Loucy (cell line): Measurements from ENCODE around the gene OPRM1.

Source experiments
- H2AFZ ChIP-seq: fragments of 200-600 bp; sonication (generic); 2 replicates; pipeline ENCODE4 v1.6.0; 2016; ENCODE audit warnings: antibody characterized with exemption, mild to moderate bottlenecking, low read length, moderate library complexity
- H3F3A ChIP-seq: fragments of 200-600 bp; 2 replicates; pipeline ENCODE4 v1.6.0; 2016; ENCODE audit warnings: antibody characterized with exemption, low read depth, mild to moderate bottlenecking
- H3K27me3 ChIP-seq: fragments of 200-600 bp; sonication (generic); 2 replicates; pipeline ENCODE4 v1.6.1; 2014; ENCODE audit warnings: low read length, mild to moderate bottlenecking; ENCODE audit not compliant: insufficient read depth, poor library complexity, severe bottlenecking
- H3K36me3 ChIP-seq: fragments of 200-600 bp; sonication (generic); 2 replicates; pipeline ENCODE4 v1.6.1; 2016; ENCODE audit warnings: low read length; ENCODE audit not compliant: insufficient read depth
- H3K4me1 ChIP-seq: fragments of 200-600 bp; sonication (generic); 2 replicates; pipeline ENCODE4 v1.5.1; 2014; ENCODE audit warnings: low read length, mild to moderate bottlenecking; ENCODE audit not compliant: insufficient read depth, poor library complexity, severe bottlenecking
- H3K4me2 ChIP-seq: fragments of 200-600 bp; sonication (generic); 2 replicates; pipeline ENCODE4 v1.6.0; 2014; ENCODE audit warnings: antibody characterized with exemption, low read length, low read depth, mild to moderate bottlenecking; ENCODE audit not compliant: poor library complexity, severe bottlenecking
- H3K4me3 ChIP-seq: fragments of 200-600 bp; sonication (generic); 2 replicates; pipeline ENCODE4 v1.5.1; 2014; ENCODE audit warnings: low read length, mild to moderate bottlenecking, mixed read lengths; ENCODE audit not compliant: poor library complexity, severe bottlenecking
- H3K79me2 ChIP-seq: fragments of 200-600 bp; sonication (generic); 2 replicates; pipeline ENCODE4 v1.6.1; 2014; ENCODE audit warnings: low read length; ENCODE audit not compliant: insufficient read depth
- H3K9ac ChIP-seq: fragments of 200-600 bp; sonication (generic); 2 replicates; pipeline ENCODE4 v1.6.0; 2014; ENCODE audit warnings: mild to moderate bottlenecking, low read depth, low read length, moderate library complexity; ENCODE audit not compliant: poor library complexity, severe bottlenecking
- H3K9me2 ChIP-seq: fragments of 200-600 bp; sonication (generic); replicated peaks from 2 replicates; pipeline ENCODE4 v1.6.1; 2016; ENCODE audit warnings: low read depth, low read length, mixed read lengths
- H3K9me3 ChIP-seq: fragments of 200-600 bp; sonication (generic); 2 replicates; pipeline ENCODE4 v1.6.1; 2014; ENCODE audit warnings: mild to moderate bottlenecking, antibody characterized with exemption, low read length, low read depth; ENCODE audit not compliant: insufficient read depth
- H4K20me1 ChIP-seq: fragments of 200-600 bp; sonication (generic); 2 replicates; pipeline ENCODE4 v1.6.0; 2014; ENCODE audit warnings: antibody characterized with exemption, low read length, mild to moderate bottlenecking; ENCODE audit not compliant: insufficient read depth, poor library complexity, severe bottlenecking
- EZH2phosphoT487 ChIP-seq: fragments of 200-600 bp; IDR thresholded peaks from 2 replicates; pipeline ENCODE4 v1.6.1; 2018; ENCODE audit warnings: antibody characterized with exemption, mild to moderate bottlenecking, moderate library complexity, borderline replicate concordance
- TF ChIP-seq, protein P1 (sequence below): fragments of 200-600 bp; sonication (generic); conservative IDR thresholded peaks from 2 replicates; pipeline ENCODE4 v1.5.1; 2014; ENCODE audit warnings: mild to moderate bottlenecking, antibody characterized with exemption, low read length

Gene OPRM1

DNA sequence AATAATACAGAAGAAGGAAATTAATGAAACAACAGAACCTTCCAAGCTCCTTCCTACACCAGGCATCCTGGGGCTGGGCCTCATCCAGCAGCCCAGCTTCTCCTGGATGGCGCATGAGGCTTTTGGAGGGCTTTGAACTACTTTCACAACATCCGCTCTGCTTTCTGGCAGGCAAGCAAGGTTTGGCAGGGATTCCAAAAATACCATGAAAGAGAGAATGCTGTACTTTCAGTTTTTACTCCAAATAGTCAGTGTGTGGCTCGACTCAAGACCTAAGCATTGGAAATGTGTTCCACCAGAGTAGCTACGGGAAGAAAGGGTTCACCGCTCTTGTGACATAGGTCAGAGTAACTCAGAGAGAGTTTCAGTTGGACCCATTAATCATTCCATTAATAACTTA lies 125.4 kb downstream of the OPRM1 start:
- no peaks in the 10 kb centered on the region for H3K27me3 ChIP-seq
- H3K9me2 ChIP-seq, result no peaks in the 10 kb centered on the region
- H4K20me1 ChIP-seq, result no peaks in the 10 kb centered on the region
- TF ChIP-seq, protein P1, sequence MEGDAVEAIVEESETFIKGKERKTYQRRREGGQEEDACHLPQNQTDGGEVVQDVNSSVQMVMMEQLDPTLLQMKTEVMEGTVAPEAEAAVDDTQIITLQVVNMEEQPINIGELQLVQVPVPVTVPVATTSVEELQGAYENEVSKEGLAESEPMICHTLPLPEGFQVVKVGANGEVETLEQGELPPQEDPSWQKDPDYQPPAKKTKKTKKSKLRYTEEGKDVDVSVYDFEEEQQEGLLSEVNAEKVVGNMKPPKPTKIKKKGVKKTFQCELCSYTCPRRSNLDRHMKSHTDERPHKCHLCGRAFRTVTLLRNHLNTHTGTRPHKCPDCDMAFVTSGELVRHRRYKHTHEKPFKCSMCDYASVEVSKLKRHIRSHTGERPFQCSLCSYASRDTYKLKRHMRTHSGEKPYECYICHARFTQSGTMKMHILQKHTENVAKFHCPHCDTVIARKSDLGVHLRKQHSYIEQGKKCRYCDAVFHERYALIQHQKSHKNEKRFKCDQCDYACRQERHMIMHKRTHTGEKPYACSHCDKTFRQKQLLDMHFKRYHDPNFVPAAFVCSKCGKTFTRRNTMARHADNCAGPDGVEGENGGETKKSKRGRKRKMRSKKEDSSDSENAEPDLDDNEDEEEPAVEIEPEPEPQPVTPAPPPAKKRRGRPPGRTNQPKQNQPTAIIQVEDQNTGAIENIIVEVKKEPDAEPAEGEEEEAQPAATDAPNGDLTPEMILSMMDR, result no peak
- TF ChIP-seq EZH2phosphoT487, result no peak
- no peak overlapping the region for H3K4me3 ChIP-seq
- no peak overlapping the region for H2AFZ ChIP-seq
- peaks cover 2% of the 10 kb centered on the region for H3K4me1 ChIP-seq
- no peaks in the 10 kb centered on the region for H3K79me2 ChIP-seq
- no peaks in the 10 kb centered on the region for H3K9me3 ChIP-seq
- no peak overlapping the region for H3K4me2 ChIP-seq
- no peaks in the 10 kb centered on the region for H3K36me3 ChIP-seq
- H3K9ac ChIP-seq, result no peak overlapping the region
- H3F3A ChIP-seq, result no peaks in the 10 kb centered on the region

DNA sequence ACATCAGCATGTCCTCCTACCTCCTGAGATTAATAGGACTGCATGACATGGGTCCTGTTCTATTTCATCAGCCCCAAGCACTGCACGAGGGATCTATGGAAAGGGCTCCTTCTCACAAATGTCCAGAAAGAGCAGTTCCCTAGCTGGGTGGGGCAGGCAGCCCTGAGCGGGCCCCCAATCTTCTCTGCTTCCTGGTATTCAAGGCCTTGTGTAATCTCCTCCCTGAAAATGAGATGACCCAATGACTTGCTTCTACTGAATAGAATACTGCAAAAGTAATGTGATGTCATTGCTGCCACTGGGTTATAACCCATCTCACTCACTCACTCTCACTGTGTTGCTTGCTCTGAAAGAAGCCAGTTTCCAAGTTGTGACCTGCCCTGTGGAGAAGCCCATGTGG lies 126.4 kb downstream of the OPRM1 start:
- H3K4me2 ChIP-seq, result no peak overlapping the region
- no peak overlapping the region for H2AFZ ChIP-seq
- H3K9me3 ChIP-seq, result no peaks in the 10 kb centered on the region
- H3F3A ChIP-seq, result no peaks in the 10 kb centered on the region
- H3K36me3 ChIP-seq, result no peaks in the 10 kb centered on the region
- no peak overlapping the region for H3K4me3 ChIP-seq
- no peaks in the 10 kb centered on the region for H4K20me1 ChIP-seq
- no peak overlapping the region for H3K9ac ChIP-seq
- no peaks in the 10 kb centered on the region for H3K79me2 ChIP-seq
- H3K9me2 ChIP-seq, result no peaks in the 10 kb centered on the region
- no peaks in the 10 kb centered on the region for H3K27me3 ChIP-seq
- H3K4me1 ChIP-seq, result peaks cover 9% of the 10 kb centered on the region
- TF ChIP-seq EZH2phosphoT487, result no peak
- TF ChIP-seq, protein P1, result no peak

GRCh38 chr6:154166140-154166539 lies 127.1 kb downstream of the OPRM1 start:
- Histone ChIP-seq H3K4me2 (no peak overlapping the region), H3K79me2 (no peaks in the 10 kb centered on the region), H3K27me3 (no peaks in the 10 kb centered on the region), H3K9me3 (no peaks in the 10 kb centered on the region), H3F3A (no peaks in the 10 kb centered on the region), H3K36me3 (no peaks in the 10 kb centered on the region), H3K4me1 (peaks cover 9% of the 10 kb centered on the region), H3K9me2 (no peaks in the 10 kb centered on the region), H3K4me3 (no peak overlapping the region), H3K9ac (no peak overlapping the region), H4K20me1 (no peaks in the 10 kb centered on the region), H2AFZ (no peak overlapping the region)
- TF ChIP-seq, protein P1, result peak; percentile 51
- no peak for TF ChIP-seq EZH2phosphoT487
